CD4-positive, alpha-beta T cell treated with Interleukin-6 for 4 hours (primary cell): Measurements from ENCODE around the gene RGS7.
"Not testable (repeated sequence)": the region's sequence is repeated elsewhere in the genome, so short reads cannot be mapped to it uniquely, and the experiment has no call there.

Experiments used
- DNase-seq: peaks from one replicate; pipeline ENCODE4 v3.0.0-alpha.2; 2020; ENCODE audit warnings: mixed read lengths

The RGS7 gene

DNA sequence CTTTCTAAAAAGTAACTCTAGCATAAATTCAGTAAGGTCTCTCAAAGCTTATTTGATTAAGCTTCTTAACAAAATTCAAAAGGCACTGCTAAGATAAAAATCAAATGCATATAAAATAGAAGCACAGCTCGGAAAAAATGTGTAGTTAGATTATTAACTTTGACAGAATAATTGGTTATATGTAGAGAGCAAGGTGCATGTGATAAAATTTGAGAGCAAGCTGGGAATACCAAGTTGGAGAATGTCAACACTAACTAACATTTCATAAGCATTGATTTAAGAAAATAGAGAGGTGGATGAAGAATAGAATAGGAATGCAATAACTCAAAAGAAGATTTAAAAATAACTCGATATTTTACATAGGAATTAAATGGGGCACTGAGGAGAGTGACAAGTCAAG lies 540.5 kb downstream of the RGS7 start:
- DNase-seq, result no peak

DNA sequence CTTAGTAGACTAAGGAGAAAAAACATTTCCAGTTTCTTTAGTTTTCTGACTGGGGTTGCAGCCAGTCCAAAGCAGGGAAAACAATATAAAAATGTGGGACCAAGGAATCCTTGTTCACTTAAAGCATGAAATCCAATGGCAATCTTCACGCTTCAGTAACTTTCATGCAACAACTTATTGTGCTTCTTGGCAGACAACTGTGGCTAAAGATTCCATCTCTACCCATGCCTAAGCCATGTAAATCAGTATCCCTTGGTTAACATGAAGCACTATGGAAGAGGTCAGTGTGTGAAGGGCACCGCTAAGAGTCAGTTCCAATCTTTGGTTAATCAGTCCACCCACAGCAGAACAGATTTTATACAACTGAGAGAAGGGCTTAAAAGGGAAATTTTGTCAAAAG lies 543.3 kb downstream of the RGS7 start:
- no peak for DNase-seq

DNA sequence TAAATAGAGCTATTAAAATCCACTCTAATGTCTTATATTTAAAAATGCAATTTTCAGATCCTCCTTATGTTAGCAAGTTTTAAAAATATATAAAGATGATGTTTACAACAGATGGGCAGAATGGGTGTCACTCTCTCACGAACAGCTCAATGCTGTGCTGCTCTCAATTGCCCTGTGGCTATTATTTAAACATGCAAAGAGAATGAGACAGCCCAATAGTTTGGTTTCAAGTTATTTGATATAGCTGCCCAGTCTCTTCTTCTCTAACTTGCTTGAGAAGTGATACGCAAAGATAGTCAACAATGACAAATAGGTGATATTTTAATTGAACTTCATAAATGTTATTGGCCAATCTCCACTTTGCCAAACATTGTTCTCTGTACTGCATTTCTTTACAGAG lies 545.7 kb downstream of the RGS7 start:
- no peak for DNase-seq

DNA sequence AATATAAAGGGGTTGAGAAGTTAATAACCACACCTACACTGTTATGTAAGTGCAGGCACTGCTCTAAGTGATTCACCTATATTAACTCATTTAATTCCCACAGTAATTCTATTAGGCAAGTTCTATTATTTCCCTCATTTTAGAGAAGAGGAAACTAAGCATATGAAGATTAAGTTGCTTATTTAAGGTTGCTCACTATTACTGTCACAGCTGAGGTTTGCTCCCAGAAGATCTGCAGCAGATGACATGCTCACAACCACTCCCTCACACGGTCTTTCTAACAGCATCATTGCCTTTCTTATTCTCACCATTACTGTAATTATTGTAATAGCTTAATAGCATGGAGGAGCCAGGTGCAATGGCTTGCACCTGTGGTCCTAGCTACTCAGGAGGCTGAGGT lies 548.6 kb downstream of the RGS7 start:
- no peak for DNase-seq

DNA sequence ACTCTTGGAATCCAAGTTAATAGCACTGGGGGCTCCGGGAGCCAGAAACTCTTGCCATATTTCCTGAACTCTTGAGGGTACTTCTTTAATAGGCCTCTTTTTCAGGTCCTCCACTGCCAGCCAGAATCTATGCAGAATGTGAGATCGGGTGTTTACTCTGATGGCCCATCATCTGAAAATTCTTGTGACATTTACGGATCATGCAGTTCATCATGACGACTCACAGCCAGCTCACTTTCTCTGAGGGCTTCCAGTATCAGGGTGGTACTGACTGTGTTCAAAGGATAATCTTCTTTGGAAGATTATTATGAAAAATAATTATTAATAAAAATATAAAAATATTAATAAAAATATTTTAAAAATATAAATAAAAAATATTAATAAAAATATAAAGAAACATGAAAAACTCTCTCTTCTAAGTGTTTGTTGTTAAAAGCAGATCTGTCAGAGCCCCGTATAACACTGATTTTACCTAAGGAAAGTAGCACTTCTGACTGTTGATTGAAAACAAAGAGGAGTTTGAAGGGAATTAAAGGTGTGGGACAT lies 550.7 kb downstream of the RGS7 start:
- no peak for DNase-seq

DNA sequence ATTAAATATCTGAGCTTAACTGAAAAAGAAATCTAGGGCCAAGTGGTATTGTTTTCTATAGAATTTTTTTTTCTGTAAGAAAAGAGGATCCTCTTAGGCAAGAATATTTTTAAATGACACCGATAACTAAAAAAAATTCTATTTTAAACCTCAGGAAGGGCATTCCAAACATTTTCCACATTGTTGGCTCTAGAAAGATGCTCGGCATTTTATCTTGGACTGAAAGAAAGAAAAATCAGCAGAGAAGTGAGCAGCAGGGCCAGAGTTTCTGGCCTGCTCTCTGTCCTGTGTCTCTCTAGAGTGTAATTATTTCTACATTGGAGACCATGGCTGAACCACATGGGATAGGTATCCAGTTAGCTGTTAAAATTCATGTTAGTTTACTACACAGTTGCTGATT lies 552.5 kb downstream of the RGS7 start:
- no peak for DNase-seq

DNA sequence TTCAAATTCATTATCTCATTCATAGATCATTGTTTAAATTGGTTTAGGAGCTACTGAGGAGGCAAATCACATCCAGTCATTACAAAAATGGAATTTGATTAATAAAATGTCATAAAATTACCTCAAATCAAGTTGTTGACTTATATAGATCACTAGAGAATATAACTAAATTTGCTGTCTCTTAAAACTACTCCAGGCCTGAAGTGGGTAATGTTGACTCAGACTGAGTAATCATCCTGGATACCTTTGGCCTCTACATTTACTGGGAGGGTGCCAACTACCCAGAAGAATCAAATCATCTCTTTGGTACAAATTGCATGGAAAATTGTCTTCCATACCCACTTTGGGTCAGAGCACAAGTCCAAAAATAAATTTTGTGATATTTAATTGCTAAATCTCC lies 553.9 kb downstream of the RGS7 start:
- DNase-seq, result no peak

DNA sequence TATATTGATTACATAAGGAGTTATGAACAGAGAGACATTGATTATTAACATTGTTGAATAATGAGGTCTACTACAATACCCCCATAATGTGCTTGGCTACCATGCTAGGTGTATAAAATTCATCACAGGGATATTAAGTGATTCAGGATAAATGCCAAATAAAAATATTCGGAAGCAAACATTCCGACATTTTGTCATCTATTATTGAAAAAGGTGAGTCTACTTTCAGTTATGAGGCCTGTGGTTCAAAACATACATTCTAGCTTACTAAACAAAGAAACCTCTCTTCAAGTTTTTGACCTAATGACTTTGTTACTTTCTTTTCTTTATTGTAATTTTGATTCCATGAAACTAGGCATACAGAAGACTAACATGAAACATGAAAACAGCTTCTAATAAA lies 554.7 kb downstream of the RGS7 start:
- no peak for DNase-seq

DNA sequence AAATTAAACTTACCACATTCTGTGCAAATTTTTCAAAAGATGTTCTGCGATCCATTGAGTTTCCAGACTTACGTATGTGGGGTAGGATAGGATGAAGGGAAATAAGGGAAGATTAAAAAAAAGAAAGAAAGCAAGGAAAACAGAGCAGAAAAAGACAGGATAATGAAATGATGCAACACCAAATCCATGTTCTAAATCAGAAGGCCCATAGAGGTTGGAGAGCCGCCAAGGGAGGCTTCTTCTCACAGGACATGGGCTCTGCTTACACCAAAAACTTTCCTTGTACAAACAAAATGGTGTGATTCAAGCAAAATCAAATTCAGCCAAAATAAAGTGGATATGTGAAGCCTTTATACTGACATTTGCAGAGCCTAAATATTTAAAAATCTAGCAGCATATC lies 555.6 kb downstream of the RGS7 start:
- no peak for DNase-seq

DNA sequence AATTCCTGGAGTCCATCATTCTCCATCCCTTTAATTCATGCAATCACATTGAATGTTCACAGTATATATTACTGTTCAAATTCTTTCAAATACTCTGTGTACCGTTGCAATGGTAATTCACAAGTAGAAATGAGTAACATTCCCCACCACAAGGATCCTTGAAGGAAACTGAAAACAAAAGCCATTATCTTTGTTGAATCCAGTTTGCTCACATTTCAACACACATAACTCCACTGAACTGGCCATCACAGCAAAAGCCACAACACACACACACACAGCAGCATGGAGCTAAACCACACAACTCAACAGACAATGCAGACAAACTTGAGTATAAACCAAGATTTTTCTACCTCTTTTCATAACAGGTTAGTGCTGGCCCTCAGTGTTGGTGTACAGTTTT lies 556.7 kb downstream of the RGS7 start:
- DNase-seq, result no peak

DNA sequence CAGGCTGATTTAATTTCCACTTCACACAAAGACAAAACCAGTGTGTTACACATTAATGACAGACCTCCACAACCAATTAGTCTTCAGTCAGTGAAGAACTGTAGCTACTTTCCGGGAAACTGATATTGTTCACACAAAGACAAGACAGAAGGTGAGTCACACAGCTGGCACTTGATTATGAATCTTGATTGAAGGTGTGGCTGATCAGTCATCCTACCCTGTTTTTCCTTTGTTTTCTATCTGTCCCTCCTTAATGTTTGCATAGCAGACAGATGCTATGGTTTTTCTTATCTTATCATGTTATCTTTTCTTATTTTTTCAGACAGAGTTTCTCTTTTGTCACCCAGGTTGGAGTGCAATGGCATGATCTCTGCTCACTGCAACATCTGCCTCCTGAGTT lies 560.0 kb downstream of the RGS7 start:
- no peak for DNase-seq

DNA sequence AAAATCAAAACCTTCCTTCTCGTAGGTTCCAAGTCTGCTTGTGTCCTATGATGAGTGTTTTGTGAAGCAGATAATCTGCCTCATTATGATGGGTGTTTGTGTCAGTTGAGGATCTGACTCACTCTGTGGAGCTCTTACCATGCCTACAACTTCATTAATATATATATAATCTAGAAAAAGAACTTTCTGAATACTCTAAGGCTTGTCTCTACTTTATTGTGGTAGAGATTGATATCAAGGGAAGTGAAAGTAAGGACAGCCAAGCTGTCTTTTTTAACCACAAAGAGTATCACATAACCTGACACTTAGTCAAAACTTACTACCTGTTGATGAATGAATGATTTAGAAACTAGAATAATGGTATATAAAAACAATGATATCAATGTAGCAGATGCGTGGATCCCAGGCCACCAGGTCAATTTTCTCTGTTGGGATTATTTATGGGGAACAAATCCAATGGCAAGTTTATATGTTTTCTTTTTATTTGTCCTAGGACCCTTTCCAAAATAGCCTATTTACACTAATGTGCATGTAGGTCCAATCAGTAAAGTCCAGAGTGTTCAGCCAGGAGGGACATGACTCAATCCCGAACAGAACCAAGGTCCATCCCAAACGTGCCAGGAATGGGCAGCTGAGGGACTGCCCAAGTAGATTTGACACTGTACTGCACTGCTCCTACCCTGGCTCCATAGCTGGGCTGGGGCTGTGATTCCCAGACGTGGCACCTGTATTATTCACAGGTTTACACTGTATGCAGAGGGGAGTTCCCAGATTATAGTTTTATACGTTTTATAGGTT lies 562.8 kb downstream of the RGS7 start:
- no peak for DNase-seq

DNA sequence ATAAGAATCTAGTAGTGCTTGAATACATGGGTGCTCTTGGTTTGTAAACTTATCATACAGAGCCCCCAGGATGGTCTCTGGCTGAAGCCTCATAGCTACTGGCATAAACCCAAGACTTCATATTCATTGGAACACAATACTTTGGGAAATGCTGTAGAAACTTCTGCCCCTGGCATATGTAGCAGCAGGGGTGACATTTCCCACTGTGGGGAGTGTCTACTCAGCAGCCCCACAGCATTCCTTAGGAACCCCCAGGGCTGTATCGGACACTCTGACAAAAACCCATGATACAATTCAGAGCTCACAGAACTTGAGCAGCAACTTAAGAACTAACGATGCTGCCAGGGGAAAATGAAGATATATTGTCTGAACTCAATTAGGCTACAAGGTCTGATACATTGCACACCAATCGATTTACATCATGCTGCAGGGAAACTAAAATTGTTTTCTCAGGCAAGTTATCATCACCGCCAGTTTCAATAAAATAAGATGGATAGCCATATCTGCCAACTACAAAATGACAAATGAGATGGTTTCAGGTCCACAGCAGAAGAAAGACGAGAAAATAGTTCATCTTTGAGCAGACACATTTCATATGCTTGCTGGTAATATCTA lies 564.0 kb downstream of the RGS7 start:
- DNase-seq, result no peak

DNA sequence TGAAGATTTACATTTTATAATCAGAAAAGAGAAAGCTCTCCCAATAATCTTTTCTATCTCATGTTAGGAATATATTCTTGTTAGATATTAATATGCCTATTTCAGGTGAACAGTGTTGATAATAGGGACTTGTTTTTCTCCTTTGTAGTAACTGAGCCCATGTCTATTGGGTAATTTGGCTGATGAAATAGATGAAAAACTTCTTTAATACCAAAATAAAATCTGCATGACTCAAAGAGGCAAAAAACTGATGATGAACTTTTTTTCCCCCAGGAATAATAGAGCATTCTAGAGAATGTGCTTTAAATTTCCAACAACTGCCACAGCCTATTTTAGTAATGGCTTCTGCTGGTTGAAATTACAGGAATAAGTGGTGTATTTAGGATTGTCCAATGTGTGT lies 566.1 kb downstream of the RGS7 start:
- no peak for DNase-seq

DNA sequence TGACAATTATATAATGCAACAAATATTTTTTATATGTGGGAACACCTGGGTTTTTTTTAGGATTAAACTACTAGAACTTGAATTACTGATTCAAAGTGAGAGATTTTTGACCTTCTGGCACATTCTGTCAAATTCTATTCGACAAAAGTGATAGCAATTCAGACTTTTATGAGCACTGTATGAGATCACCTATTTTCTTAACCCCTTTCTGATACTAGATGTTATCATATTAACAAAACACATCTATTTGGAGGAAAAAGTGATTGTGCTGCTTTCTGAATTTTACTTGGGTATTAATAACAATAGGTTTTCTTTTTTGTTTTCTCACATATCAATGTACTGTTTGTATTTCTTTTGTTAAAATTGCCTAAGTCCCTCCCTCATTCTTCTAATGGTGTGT lies 570.1 kb downstream of the RGS7 start:
- no peak for DNase-seq

DNA sequence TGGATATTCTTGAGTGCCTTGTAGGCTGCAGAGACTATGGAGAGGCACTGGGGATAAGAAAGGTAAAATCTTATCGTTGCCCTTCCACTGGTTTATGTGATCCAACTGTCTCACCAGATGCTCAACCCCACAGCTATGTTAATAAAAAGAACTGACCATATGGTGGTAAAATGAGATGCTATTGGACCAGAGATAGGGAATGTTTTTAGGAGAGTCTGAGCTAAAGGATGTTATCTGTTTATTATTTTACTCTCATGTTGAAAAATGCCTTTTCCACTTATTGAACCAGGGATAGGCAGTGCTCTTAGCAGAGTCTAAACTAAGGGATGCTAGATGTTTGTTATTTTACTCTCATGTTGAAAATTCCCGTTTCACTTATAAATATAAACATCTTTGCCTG lies 572.2 kb downstream of the RGS7 start:
- DNase-seq, result no peak

DNA sequence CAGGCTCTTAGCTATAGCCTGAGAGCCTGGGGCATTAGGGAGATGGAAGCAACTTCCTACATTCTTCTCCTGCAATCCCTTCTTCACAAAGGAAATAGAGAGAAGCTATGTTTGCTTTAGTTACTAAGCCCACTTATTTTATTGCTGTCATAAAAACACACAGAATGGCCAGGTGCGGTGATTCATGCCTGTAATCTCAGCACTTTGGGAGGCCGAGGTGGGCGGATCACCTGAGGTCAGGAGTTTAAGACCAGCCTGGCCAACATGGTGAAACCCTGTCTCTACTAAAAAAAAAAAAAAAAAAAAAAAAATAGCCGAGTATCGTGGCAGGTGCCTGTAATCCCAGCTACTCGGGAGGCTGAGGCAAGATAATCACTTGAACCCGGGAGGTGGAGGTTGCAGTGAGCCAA lies 573.3 kb downstream of the RGS7 start:
- not testable (repeated sequence) for DNase-seq

DNA sequence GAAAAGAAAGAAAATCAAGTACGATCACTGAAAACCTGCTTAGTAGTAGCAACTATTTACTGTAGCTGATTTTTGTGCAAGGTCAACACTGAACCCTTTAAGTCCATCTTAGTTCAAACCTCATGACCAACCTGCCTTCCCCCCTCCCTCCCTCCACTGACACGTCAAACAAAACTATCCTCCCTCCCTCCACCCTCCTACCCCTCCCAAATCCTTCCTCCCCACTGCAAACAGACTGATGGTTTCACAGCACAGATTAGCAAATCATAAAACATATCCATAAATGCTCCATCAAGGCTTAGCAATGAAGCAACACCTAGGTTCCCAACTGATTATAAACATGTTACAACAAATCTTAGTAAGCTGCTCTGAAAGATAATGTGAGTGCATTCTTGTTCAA lies 580.8 kb downstream of the RGS7 start:
- no peak for DNase-seq

DNA sequence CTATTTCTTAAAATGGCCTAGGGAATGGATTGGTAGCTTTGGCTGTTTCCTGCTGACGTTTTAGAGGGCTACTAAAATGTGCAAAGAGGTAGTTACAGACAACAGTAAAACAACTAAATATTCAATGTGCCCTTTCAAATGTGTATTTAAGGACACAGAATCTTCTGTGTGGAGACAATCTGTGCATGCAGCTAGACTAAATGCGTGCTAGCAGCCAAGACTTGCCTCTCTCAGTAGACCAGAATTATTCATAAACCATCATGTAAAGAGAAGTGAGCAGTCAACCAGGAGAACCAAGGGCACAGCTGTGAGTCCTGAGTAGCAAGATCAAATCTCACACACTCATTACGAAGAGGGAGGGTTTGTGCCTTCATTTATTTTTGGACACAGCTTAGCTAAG lies 584.9 kb downstream of the RGS7 start:
- no peak for DNase-seq

DNA sequence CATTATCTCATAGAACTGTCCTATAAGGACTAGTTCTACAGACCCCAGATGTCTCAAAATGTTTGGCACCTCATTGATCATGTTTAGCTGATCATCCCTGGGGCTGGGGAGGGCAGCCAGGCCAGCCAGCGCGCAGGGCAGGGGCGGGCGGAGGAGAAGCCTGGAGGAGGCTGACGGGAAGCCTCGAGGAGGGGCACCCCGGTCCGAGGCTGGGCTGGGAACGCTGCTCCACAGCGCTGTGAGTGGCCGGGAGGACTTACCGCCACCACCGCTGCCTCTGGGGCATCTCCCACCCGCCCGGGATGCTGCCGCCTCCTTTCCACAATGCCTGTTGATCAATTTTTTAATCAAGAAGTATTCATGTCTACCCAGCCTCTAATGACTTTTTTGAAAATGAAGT lies 585.6 kb downstream of the RGS7 start:
- DNase-seq, result no peak

DNA sequence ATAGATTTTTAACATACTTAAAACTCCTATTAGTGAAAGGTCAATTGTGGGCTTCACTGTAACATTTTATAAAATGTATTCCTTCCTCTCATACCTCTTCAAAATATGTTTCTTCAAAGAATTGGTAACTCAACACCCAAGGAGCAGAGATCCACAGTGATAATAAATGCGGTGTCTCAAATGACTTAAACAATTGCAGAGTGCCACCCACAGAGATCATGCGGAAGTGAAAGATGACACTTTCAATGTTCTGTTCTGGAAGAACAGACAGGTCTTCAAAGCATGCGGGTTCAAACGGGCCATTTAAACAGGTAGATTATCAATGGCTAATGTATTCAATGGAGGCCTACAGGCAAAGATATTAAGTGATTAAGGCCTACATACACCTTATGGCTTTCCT lies 588.0 kb downstream of the RGS7 start:
- no peak for DNase-seq

DNA sequence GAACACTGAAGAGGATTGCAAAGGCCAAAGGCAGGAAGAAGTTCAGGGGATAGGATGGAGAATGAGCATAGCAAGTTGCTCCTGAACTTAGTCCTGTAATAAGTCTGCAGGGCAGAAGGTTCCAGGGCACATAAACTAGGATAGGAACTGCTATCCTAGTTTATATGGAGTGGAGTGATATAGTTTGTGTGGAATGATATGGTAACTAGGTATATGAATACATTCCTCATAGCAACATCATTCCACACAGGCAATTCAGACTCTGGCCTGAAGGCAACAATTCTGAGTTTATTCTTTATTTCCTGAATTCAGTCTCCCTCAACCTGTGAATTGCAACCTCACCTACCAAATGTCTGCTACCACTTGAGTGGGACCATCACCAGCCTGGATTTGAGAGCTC lies 590.2 kb downstream of the RGS7 start:
- no peak for DNase-seq

DNA sequence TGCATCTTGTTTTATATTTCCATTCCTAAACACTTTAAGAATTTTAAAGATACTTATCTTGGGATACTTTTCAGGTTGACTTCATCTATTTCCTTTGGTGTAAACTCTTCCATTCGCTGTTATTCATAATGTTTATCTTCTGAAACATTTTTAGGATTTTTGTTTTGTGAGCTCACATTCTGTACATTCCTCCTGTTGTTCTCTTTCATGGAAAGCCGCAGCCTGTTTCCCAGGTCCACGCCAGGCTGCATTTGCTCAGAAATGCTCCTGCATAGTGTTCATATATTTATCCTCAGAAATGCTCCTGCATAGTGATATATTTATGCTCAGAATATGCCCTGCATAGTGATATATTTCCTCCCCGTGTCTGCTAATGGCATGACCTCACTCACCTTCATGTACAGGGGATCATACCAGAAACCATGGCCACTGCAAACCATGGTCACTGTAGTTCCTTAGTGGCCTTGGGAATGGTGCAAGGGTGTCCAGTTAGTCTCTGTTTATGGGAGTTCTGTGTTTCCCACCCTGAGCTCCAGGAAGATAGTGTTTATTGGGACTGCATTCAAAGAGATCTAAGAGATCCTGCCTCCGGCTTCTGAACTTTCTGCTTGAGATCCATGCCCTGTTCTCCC lies 591.2 kb downstream of the RGS7 start:
- no peak for DNase-seq

DNA sequence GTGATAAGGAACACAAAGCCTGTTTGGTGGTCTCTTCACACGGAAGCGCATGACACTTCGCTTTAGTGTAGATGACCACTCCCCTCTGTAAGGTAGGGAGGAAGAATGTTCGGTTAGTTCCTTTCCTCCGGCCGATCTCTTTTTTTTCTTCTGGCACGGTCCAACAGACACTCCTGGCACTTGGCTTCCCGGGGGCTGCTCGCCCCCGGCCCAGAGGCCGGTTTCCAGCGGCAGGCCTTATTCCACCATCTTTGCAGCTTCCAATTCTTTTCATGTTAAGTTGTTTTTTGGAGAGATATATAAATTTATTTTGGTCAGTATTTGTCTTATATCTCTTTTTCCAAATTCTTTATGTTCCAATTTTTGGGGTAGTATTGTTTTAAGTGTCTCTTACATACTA lies 593.2 kb downstream of the RGS7 start:
- DNase-seq, result no peak
